H1 (cell line): ENCODE results near the gene EPG5. TPM values are rescaled to one million over a fixed set of nuclear protein-coding genes. Genes with fewer than 3 reads are reported as not detected.

Source experiments
- GTF2F1 ChIP-seq: IDR thresholded peaks from 2 replicates; pipeline ENCODE4 v1.6.1; 2012; ENCODE audit warnings: low read depth, low read length, improper control_type of control experiment, borderline replicate concordance
- HDAC2 ChIP-seq, 2 experiments: fragments of 300-600 bp in 1 of 2; sonication (generic) in 1 of 2; IDR thresholded peaks; 2 replicates each; pipeline ENCODE4 v1.6.1; 2011 to 2012; ENCODE audit warnings: low read depth in 2 of 2, low read length in 2 of 2, mild to moderate bottlenecking in 2 of 2, moderate library complexity in 2 of 2, borderline replicate concordance in 1 of 2, inconsistent platforms in 1 of 2
- NRF1 ChIP-seq: IDR thresholded peaks from 2 replicates; pipeline ENCODE4 v1.6.1; 2011; ENCODE audit warnings: mild to moderate bottlenecking, low read depth, low read length, improper control_type of control experiment
- SIN3A ChIP-seq, 2 experiments: IDR thresholded peaks in 1 of 2; conservative IDR thresholded peaks in 1 of 2; 2 replicates each; pipeline ENCODE4 v1.6.1; 2011 to 2012; ENCODE audit warnings: low read length in 2 of 2, improper control_type of control experiment in 1 of 2, low read depth in 1 of 2, mild to moderate bottlenecking in 1 of 2
- SIRT6 ChIP-seq: IDR thresholded peaks from one replicate; pipeline ENCODE4 v1.7.1; 2012; ENCODE audit warnings: low read length, inconsistent platforms
- SP2 ChIP-seq: IDR thresholded peaks from 2 replicates; pipeline ENCODE4 v1.6.1; 2012; ENCODE audit warnings: mild to moderate bottlenecking, low read length, inconsistent platforms
- ZNF274 ChIP-seq: IDR thresholded peaks from 2 replicates; pipeline ENCODE4 v1.7.0; 2012; ENCODE audit warnings: low read length, borderline replicate concordance; ENCODE audit errors: extremely low read depth
- polyA plus RNA-seq, 7 experiments: library from polyadenylated mRNA; depleted of rRNA in 3 of 7; stranded (reverse) in 5 of 7; unstranded in 2 of 7; fragments of >200 nt in 5 of 7; fragments of 200-250 nt in 2 of 7; gene quantifications; 1 replicate in 5 of 7; 2 replicates in 1 of 7; 4 replicates in 1 of 7; pipeline versions ENCODE4 v1.2.1 to v1.2.3, GENCODE V29; 2011 to 2013; ENCODE audit warnings: missing spikeins in 2 of 7, mixed read lengths in 2 of 7
- total RNA-seq: library from RNA; stranded (reverse); fragmentation: NEBNext Ultra II Directional; extraction: Animal tissue kit (Norgen Biotek cat#: 25700); gene quantifications from 2 replicates; pipeline ENCODE4 v1.2.1, GENCODE V29; 2021
- TF ChIP-seq, protein P1 (sequence below): fragments of 300-600 bp; sonication (generic); IDR thresholded peaks from 2 replicates; pipeline ENCODE4 v1.7.1; 2012; ENCODE audit warnings: low read length, moderate library complexity, mild to moderate bottlenecking, inconsistent platforms; ENCODE audit not compliant: insufficient replicate concordance
- TF ChIP-seq, protein P2 (sequence below): IDR thresholded peaks from 2 replicates; pipeline ENCODE4 v1.6.1; 2012; ENCODE audit warnings: inconsistent platforms

EPG5 gene
- total and polyA plus RNA-seq, 2 of the 8 experiments (the other 6 are each of a cell fraction or from before 2014, with no cell fraction given) = 14.1 to 18.3 TPM

DNA sequence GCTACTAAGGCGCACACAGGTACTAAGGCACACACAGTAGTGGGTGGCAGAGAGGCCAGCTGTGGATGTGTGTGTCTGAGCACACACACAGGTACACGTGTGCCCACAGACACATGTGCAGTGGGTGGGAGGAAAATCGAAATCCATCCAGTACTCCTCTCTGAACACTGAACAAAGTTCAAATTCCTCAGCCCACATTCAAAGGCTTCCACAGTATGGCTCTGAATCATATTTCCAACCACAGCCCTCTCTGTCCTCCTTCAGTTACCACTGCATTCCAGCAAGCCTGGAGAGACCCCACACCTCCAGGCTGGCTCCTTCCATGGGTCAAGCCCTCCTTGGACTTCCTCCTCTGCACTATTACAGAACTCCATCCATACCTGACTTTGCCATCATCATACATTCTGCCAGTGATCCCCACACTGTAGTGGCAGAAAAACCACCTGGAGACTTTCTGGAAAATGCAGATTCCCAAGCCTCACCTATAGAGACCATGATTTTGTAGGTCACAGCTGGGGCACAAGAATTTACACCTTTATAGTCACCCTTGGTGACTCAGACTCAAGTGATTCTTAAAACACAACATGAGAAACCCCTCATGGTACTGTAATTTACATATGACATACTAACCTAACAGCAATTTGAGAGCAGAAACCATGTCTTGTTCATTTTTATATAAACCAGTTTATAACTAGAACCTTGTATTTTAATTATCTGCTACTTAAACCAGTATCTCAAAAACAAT lies 31.4 kb downstream of the EPG5 start (continued):
- TF ChIP-seq, protein P1, sequence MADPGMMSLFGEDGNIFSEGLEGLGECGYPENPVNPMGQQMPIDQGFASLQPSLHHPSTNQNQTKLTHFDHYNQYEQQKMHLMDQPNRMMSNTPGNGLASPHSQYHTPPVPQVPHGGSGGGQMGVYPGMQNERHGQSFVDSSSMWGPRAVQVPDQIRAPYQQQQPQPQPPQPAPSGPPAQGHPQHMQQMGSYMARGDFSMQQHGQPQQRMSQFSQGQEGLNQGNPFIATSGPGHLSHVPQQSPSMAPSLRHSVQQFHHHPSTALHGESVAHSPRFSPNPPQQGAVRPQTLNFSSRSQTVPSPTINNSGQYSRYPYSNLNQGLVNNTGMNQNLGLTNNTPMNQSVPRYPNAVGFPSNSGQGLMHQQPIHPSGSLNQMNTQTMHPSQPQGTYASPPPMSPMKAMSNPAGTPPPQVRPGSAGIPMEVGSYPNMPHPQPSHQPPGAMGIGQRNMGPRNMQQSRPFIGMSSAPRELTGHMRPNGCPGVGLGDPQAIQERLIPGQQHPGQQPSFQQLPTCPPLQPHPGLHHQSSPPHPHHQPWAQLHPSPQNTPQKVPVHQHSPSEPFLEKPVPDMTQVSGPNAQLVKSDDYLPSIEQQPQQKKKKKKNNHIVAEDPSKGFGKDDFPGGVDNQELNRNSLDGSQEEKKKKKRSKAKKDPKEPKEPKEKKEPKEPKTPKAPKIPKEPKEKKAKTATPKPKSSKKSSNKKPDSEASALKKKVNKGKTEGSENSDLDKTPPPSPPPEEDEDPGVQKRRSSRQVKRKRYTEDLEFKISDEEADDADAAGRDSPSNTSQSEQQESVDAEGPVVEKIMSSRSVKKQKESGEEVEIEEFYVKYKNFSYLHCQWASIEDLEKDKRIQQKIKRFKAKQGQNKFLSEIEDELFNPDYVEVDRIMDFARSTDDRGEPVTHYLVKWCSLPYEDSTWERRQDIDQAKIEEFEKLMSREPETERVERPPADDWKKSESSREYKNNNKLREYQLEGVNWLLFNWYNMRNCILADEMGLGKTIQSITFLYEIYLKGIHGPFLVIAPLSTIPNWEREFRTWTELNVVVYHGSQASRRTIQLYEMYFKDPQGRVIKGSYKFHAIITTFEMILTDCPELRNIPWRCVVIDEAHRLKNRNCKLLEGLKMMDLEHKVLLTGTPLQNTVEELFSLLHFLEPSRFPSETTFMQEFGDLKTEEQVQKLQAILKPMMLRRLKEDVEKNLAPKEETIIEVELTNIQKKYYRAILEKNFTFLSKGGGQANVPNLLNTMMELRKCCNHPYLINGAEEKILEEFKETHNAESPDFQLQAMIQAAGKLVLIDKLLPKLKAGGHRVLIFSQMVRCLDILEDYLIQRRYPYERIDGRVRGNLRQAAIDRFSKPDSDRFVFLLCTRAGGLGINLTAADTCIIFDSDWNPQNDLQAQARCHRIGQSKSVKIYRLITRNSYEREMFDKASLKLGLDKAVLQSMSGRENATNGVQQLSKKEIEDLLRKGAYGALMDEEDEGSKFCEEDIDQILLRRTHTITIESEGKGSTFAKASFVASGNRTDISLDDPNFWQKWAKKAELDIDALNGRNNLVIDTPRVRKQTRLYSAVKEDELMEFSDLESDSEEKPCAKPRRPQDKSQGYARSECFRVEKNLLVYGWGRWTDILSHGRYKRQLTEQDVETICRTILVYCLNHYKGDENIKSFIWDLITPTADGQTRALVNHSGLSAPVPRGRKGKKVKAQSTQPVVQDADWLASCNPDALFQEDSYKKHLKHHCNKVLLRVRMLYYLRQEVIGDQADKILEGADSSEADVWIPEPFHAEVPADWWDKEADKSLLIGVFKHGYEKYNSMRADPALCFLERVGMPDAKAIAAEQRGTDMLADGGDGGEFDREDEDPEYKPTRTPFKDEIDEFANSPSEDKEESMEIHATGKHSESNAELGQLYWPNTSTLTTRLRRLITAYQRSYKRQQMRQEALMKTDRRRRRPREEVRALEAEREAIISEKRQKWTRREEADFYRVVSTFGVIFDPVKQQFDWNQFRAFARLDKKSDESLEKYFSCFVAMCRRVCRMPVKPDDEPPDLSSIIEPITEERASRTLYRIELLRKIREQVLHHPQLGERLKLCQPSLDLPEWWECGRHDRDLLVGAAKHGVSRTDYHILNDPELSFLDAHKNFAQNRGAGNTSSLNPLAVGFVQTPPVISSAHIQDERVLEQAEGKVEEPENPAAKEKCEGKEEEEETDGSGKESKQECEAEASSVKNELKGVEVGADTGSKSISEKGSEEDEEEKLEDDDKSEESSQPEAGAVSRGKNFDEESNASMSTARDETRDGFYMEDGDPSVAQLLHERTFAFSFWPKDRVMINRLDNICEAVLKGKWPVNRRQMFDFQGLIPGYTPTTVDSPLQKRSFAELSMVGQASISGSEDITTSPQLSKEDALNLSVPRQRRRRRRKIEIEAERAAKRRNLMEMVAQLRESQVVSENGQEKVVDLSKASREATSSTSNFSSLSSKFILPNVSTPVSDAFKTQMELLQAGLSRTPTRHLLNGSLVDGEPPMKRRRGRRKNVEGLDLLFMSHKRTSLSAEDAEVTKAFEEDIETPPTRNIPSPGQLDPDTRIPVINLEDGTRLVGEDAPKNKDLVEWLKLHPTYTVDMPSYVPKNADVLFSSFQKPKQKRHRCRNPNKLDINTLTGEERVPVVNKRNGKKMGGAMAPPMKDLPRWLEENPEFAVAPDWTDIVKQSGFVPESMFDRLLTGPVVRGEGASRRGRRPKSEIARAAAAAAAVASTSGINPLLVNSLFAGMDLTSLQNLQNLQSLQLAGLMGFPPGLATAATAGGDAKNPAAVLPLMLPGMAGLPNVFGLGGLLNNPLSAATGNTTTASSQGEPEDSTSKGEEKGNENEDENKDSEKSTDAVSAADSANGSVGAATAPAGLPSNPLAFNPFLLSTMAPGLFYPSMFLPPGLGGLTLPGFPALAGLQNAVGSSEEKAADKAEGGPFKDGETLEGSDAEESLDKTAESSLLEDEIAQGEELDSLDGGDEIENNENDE = no peak
- TF ChIP-seq NRF1 (no peak), GTF2F1 (no peak), HDAC2 (IDR thresholded peaks at IDR 0.05; ENCODE audit: borderline replicate concordance in 1 of 2, low read depth in 2 of 2, low read length in 2 of 2) (no peak), SIN3A (conservative IDR thresholded peaks at IDR 0.05 in 1 of 2, IDR thresholded peaks at IDR 0.05 in 1 of 2; ENCODE audit: low read depth in 1 of 2, low read length in 2 of 2) (no peak), SP2 (no peak), ZNF274 (no peak), SIRT6 (no peak)
- TF ChIP-seq, protein P2, sequence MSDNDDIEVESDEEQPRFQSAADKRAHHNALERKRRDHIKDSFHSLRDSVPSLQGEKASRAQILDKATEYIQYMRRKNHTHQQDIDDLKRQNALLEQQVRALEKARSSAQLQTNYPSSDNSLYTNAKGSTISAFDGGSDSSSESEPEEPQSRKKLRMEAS = no peak
